Dedifferentiated amniotic fluid mesenchymal stem cell (primary cell): ENCODE results near the gene ARL4C.

Source experiments
- DNase-seq: peaks from one replicate; pipeline ENCODE4 v3.0.0-alpha.2; 2016; ENCODE audit errors: extremely low spot score

The ARL4C gene

DNA sequence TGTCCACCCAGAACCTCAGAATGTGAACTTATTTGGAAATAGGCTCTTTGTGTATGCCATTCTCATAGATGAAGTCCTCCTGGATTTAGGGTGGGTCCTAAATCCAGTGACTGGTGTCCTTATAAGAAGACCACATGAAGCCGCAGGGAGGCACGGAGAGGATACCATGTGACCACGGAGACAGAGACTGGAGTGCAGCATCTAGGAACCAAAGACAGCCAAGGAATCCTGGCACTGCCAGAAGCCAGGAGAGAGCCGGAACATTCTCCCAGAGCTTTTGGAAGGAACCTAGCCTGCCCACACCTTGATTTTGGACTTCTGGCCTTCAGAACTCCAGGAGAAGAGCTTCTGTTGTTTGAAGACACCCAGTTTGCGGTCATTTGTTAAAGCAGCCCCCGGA, 49.7 kb downstream of the ARL4C start:
- DNase-seq, result no peak

DNA sequence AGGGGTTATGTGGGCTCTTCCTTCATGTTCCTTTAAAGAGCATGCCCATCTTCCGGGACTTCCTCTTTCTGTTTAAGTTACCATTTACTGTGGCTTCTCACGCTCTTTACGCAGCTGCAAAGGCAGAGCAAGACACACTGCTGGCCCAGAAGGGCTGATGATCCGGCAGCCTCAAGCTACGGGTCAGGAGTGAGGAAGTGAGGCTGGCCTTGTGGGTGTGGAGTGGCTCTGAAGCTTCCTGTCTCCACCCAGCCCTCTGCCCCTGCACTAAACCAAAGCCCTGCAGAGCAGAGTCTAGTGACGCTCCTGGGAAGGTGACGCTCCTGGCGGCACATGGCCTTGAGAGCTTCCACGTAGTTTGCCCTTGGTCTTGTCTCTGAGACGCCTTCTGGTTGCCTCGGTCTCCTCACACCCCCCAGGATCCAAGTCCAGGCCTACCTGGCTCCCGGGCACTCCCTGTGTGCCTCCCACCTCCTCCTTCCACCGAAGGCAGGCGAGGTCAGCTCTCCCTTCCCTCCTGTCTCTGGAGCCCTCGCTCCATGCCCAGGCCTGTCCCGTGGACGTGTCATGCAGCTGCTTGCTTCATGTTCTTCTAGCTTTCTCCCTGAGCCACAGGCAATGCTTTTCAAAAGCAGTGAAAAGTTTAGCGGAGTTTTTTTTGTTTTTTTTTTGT, 50.3 kb downstream of the ARL4C start:
- DNase-seq, result no peak

DNA sequence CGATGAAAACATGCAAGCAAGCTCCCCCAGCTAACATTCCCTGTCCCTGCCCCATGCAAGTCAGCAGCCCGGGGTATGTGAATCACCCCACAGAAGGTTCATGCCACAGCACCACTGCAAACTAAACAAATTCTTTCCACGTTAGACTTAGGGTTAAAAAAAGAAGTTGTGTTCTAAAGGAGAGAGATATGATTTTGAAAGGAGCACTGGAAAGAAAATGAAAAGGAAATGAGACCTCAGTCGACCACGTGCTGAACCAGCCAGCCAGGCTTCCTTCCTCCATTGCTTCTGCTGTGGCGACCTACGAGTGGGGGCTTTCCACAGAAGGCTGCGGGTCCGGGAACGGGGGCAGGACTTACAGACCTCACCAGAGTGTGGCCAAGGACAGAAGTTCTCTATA, 52.0 kb downstream of the ARL4C start:
- DNase-seq, result peak; percentile 80

DNA sequence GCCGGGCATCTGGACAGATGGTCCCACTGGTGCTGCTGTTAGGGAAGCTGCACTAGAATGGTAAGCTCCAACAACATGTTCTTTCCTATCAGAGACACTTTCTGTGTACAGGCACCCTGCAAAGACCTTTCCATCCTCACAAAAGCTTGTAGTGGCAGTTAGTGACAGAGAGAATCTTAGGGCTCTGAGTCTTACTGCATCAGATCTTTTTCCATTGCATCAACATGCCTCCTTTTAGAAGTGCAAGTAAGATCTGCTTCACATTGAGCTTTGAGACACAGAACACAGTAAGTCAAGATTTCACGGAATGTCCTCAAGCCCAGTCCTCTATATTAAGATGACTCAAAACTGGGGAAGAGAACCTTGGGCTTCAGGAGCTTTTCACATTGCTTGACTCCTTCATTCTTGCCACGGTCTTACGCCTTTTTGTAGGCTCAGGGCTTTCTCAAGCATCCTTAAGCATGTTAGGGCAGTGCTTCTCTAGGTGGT, 52.6 kb downstream of the ARL4C start:
- peak; percentile 20 for DNase-seq
